ENCODE measurements around the gene UBXN4. TPM values are rescaled to one million over a fixed set of nuclear protein-coding genes. Genes with fewer than 3 reads are reported as not detected.

The UBXN4 gene
- total RNA-seq, 1 experiment from 2014 or later = 69.7 TPM

- Histone ChIP-seq H3K4me1 (ENCODE audit: control insufficient read depth in 1 of 2, insufficient read depth in 2 of 2, low read length in 2 of 2) (no peaks in the 10 kb centered on the region), H3K27ac (ENCODE audit: low read depth, low read length) (no peak overlapping the region), H3K79me2 (ENCODE audit: insufficient read depth, low read length) (no peaks in the 10 kb centered on the region), H3K4me3 (replicated peaks in 1 of 2; ENCODE audit: low read depth in 1 of 2, low read length in 2 of 2) (no peak overlapping the region), H2AFZ (ENCODE audit: low read depth, low read length, poor library complexity, severe bottlenecking) (no peak overlapping the region), H3K36me3 (ENCODE audit: control insufficient read depth in 1 of 2, insufficient read depth in 2 of 2, low read length in 2 of 2) (peaks cover 27 to 38% of the 10 kb centered on the region in 2 experiments), H4K20me1 (ENCODE audit: insufficient read depth) (no peaks in the 10 kb centered on the region), H3K9me3 (ENCODE audit: control insufficient read depth in 1 of 2, insufficient read depth in 1 of 2, low read depth in 1 of 2, low read length in 2 of 2) (no peaks in the 10 kb centered on the region), H3K9me2 (ENCODE audit: insufficient read depth) (no peaks in the 10 kb centered on the region), H3K27me3 (ENCODE audit: insufficient read depth, low read length) (no peaks in the 10 kb centered on the region), H3K9ac (ENCODE audit: low read length) (no peak overlapping the region), H3K4me2 (ENCODE audit: low read length) (no peak overlapping the region)
- no peak for ATAC-seq
- no TSS peak for BruUV-seq (replicated peaks)
- RAD21 ChIA-PET (ENCODE audit: low non-redundant PET in 1 of 2, low total read pairs in 2 of 2, uncharacterized antibody in 2 of 2, unreplicated experiment in 2 of 2) = no interaction called here
- intact Hi-C loops (cut with micrococcal nuclease) = no loop called here
- DNase-seq (ENCODE audit: low read depth, low spot score) = no peak
- no peak for TF ChIP-seq ZFX (IDR thresholded peaks at IDR 0.05)
- CTCF ChIA-PET = interaction anchor here (0.5 kb wide), 1 partner anchor 290 kb away, joined by 4 read pairs; no protein-coding TSS in a partner anchor
- POLR2A ChIA-PET = no interaction called here
These were observed 20.4 kb downstream of the UBXN4 start for GRCh38 chr2:135762022-135762421.

GRCh38 chr2:135762530-135762929, 20.9 kb downstream of the UBXN4 start:
- no peak for TF ChIP-seq ZBTB33 (IDR thresholded peaks at IDR 0.05; ENCODE audit: extremely low read depth, insufficient replicate concordance, low read length)
- TF ChIP-seq CTCF (IDR thresholded peaks at IDR 0.05 in 2 of 3, conservative IDR thresholded peaks at IDR 0.05 in 1 of 3; ENCODE audit: borderline replicate concordance in 1 of 3, insufficient read depth in 1 of 3, low read depth in 2 of 3, low read length in 2 of 3) = no peak
- intact Hi-C loops (cut with micrococcal nuclease) = no loop called here
- BruUV-seq (replicated peaks) = no TSS peak
- no peaks in the 10 kb centered on the region; the same call in 1 of the 2 replicates for H3K79me2 ChIP-seq (ENCODE audit: insufficient read depth, low read length)
- no peaks in the 10 kb centered on the region for H3K9me3 ChIP-seq (ENCODE audit: control insufficient read depth in 1 of 2, insufficient read depth in 1 of 2, low read depth in 1 of 2, low read length in 2 of 2)
- no peak overlapping the region for H3K27ac ChIP-seq (ENCODE audit: low read depth, low read length)
- no peak overlapping the region for H3K4me2 ChIP-seq (ENCODE audit: low read length)
- no peak overlapping the region for H3K4me3 ChIP-seq (replicated peaks in 1 of 2; ENCODE audit: low read depth in 1 of 2, low read length in 2 of 2)
- CTCF ChIA-PET = no interaction called here
- ATAC-seq (no peak), DNase-seq (ENCODE audit: low read depth, low spot score) (no peak)
- H4K20me1 ChIP-seq (ENCODE audit: insufficient read depth) = no peaks in the 10 kb centered on the region
- peaks cover 26 to 33% of the 10 kb centered on the region in 2 experiments for H3K36me3 ChIP-seq (ENCODE audit: control insufficient read depth in 1 of 2, insufficient read depth in 2 of 2, low read length in 2 of 2)
- no peak overlapping the region for H3K9ac ChIP-seq (ENCODE audit: low read length)
- POLR2A ChIA-PET = no interaction called here
- no peak overlapping the region for H2AFZ ChIP-seq (ENCODE audit: low read depth, low read length, poor library complexity, severe bottlenecking)
- no peaks in the 10 kb centered on the region for H3K4me1 ChIP-seq (ENCODE audit: control insufficient read depth in 1 of 2, insufficient read depth in 2 of 2, low read length in 2 of 2)
- RAD21 ChIA-PET (ENCODE audit: low non-redundant PET in 1 of 2, low total read pairs in 2 of 2, uncharacterized antibody in 2 of 2, unreplicated experiment in 2 of 2) = no interaction called here
- no peaks in the 10 kb centered on the region for H3K27me3 ChIP-seq (ENCODE audit: insufficient read depth, low read length)
- no peaks in the 10 kb centered on the region for H3K9me2 ChIP-seq (ENCODE audit: insufficient read depth)
